ENCODE measurements around the gene KLF5. TPM values are rescaled to one million over a fixed set of nuclear protein-coding genes. Genes with fewer than 3 reads are reported as not detected.

KLF5 gene
- total RNA-seq, 2 experiments from 2014 or later, result 0.29 to 0.82 TPM

- TF ChIP-seq CTCF (conservative IDR thresholded peaks at IDR 0.05; ENCODE audit: low read length) (no peak), EZH2phosphoT487 (IDR thresholded peaks at IDR 0.05; ENCODE audit: borderline replicate concordance, low read depth, low read length) (no peak)
- intact Hi-C loops (cut with micrococcal nuclease; ENCODE audit: unreplicated experiment), result no loop called here
- Histone ChIP-seq H3K9me2 (ENCODE audit: insufficient read depth, low read length) (no peaks in the 10 kb centered on the region), H4K20me1 (ENCODE audit: insufficient read depth, low read length) (no peaks in the 10 kb centered on the region), H2AFZ (ENCODE audit: low read length) (no peak overlapping the region), H3K79me2 (ENCODE audit: insufficient read depth, low read depth, low read length) (no peaks in the 10 kb centered on the region), H3K27ac (ENCODE audit: low read depth, low read length, poor library complexity, severe bottlenecking) (no peak overlapping the region), H3K4me2 (ENCODE audit: low read length) (no peak overlapping the region), H3K4me1 (ENCODE audit: insufficient read depth, low read length, poor library complexity, severe bottlenecking) (no peaks in the 10 kb centered on the region), H3K4me3 (ENCODE audit: low read depth, low read length, poor library complexity, severe bottlenecking) (no peak overlapping the region), H3K9me3 (ENCODE audit: low read length) (no peaks in the 10 kb centered on the region), H3K36me3 (ENCODE audit: insufficient read depth, low read length) (no peaks in the 10 kb centered on the region)
- no peak for DNase-seq (ENCODE audit: low spot score)
- no TSS peak for BruUV-seq (replicated peaks)
- ChIA-PET POLR2A (no interaction called here), CTCF (ENCODE audit: unreplicated experiment) (no interaction called here)
Measured at GRCh38 chr13:73111331-73111730, 52.5 kb downstream of the KLF5 start.

GRCh38 chr13:73119612-73120011 lies 60.8 kb downstream of the KLF5 start:
- H3K79me2 ChIP-seq (ENCODE audit: insufficient read depth, low read depth, low read length), result no peaks in the 10 kb centered on the region
- no peak overlapping the region for H3K27ac ChIP-seq (ENCODE audit: low read depth, low read length, poor library complexity, severe bottlenecking)
- H2AFZ ChIP-seq (ENCODE audit: low read length), result no peak overlapping the region
- H4K20me1 ChIP-seq (ENCODE audit: insufficient read depth, low read length), result no peaks in the 10 kb centered on the region
- H3K9me2 ChIP-seq (ENCODE audit: insufficient read depth, low read length), result no peaks in the 10 kb centered on the region
- BruUV-seq (replicated peaks), result no TSS peak
- H3K36me3 ChIP-seq (ENCODE audit: insufficient read depth, low read length), result no peaks in the 10 kb centered on the region
- no peak for TF ChIP-seq CTCF (conservative IDR thresholded peaks at IDR 0.05; ENCODE audit: low read length)
- no peak for TF ChIP-seq EZH2phosphoT487 (IDR thresholded peaks at IDR 0.05; ENCODE audit: borderline replicate concordance, low read depth, low read length)
- no peak for DNase-seq (ENCODE audit: low spot score)
- no peaks in the 10 kb centered on the region for H3K4me1 ChIP-seq (ENCODE audit: insufficient read depth, low read length, poor library complexity, severe bottlenecking)
- H3K9me3 ChIP-seq (ENCODE audit: low read length), result no peaks in the 10 kb centered on the region
- intact Hi-C loops (cut with micrococcal nuclease; ENCODE audit: unreplicated experiment), result no loop called here
- ChIA-PET POLR2A (interaction anchor here (0.5 to 0.6 kb wide), 2 partner anchors 466 to 1333 kb away, joined by 4 to 7 read pairs; no protein-coding TSS in a partner anchor), CTCF (ENCODE audit: unreplicated experiment) (no interaction called here)
- no peak overlapping the region for H3K4me3 ChIP-seq (ENCODE audit: low read depth, low read length, poor library complexity, severe bottlenecking)
- no peak overlapping the region for H3K4me2 ChIP-seq (ENCODE audit: low read length)

Small RNA genes within 50 kb of the gene (small RNA-seq; reads per million reads assigned to genes)
- gene RNU6-66P, result not detected
